Mesendoderm (in vitro differentiated cells): Measurements from ENCODE around the gene SMIM22.

Source experiments
- DNase-seq: peaks from one replicate; pipeline ENCODE4 v3.0.0; 2013
- H2AK5ac ChIP-seq: 2 replicates; pipeline ENCODE4 v1.6.1; 2013; ENCODE audit warnings: low read length, inconsistent platforms
- H2BK120ac ChIP-seq: 2 replicates; pipeline ENCODE4 v1.6.1; 2013; ENCODE audit warnings: low read depth, mild to moderate bottlenecking, low read length, moderate library complexity, mixed read lengths
- H2BK15ac ChIP-seq: replicated peaks from 2 replicates; pipeline ENCODE4 v1.6.1; 2013; ENCODE audit warnings: low read depth, mild to moderate bottlenecking, moderate library complexity
- H2BK5ac ChIP-seq: 2 replicates; pipeline ENCODE4 v1.6.1; 2013; ENCODE audit warnings: low read length, inconsistent platforms
- H3K18ac ChIP-seq: 2 replicates; pipeline ENCODE4 v1.6.1; 2013; ENCODE audit warnings: mild to moderate bottlenecking, low read length, mixed read lengths
- H3K23ac ChIP-seq: one replicate; pipeline ENCODE4 v1.6.1; 2013; ENCODE audit warnings: low read length
- H3K27ac ChIP-seq: 2 replicates; pipeline ENCODE4 v1.5.1; 2013; ENCODE audit warnings: low read depth, mild to moderate bottlenecking, inconsistent platforms, low read length, moderate library complexity
- H3K27me3 ChIP-seq: 2 replicates; pipeline ENCODE4 v1.6.1; 2013; ENCODE audit warnings: low read length, control low read depth, mild to moderate bottlenecking, inconsistent platforms; ENCODE audit not compliant: insufficient read depth, poor library complexity
- H3K36me3 ChIP-seq: 2 replicates; pipeline ENCODE4 v1.6.1; 2013; ENCODE audit warnings: low read length, inconsistent platforms; ENCODE audit not compliant: control insufficient read depth, insufficient read depth
- H3K4ac ChIP-seq: one replicate; pipeline ENCODE4 v1.6.1; 2013; ENCODE audit warnings: low read depth, mild to moderate bottlenecking, low read length, moderate library complexity
- H3K4me1 ChIP-seq: 2 replicates; pipeline ENCODE4 v1.6.1; 2013; ENCODE audit warnings: low read depth, low read length, inconsistent platforms; ENCODE audit not compliant: control insufficient read depth
- H3K4me2 ChIP-seq: 2 replicates; pipeline ENCODE4 v1.6.1; 2013; ENCODE audit warnings: low read length
- H3K4me3 ChIP-seq: 2 replicates; pipeline ENCODE4 v1.5.1; 2013; ENCODE audit warnings: mild to moderate bottlenecking, low read length
- H3K56ac ChIP-seq: one replicate; pipeline ENCODE4 v1.6.1; 2013; ENCODE audit warnings: low read length
- H3K79me1 ChIP-seq: 2 replicates; pipeline ENCODE4 v1.6.1; 2013; ENCODE audit warnings: low read length, inconsistent platforms
- H3K79me2 ChIP-seq: 2 replicates; pipeline ENCODE4 v1.6.1; 2013; ENCODE audit warnings: mild to moderate bottlenecking, low read length; ENCODE audit not compliant: control insufficient read depth, insufficient read depth
- H3K9ac ChIP-seq: 2 replicates; pipeline ENCODE4 v1.6.1; 2013; ENCODE audit warnings: low read length, inconsistent platforms
- H4K5ac ChIP-seq: one replicate; pipeline ENCODE4 v1.6.1; 2013; ENCODE audit warnings: low read length
- H4K8ac ChIP-seq: one replicate; pipeline ENCODE4 v1.6.1; 2013; ENCODE audit warnings: low read depth, mild to moderate bottlenecking, control low read depth, low read length, moderate library complexity
- WGBS: extraction: QIAGEN DNeasy Blood & Tissue Kit; methylation state at CpG from one replicate; pipeline ENCODE4 v1.1.7; 2013; ENCODE audit warnings: low lambda C conversion rate, missing lambda C conversion rate; ENCODE audit not compliant: insufficient coverage; ENCODE audit errors: extremely low coverage; 5-methylcytosine and 5-hydroxymethylcytosine counted together

The SMIM22 gene

GRCh38 chr16:4799171-4799855 lies 4.1 kb downstream of the SMIM22 start:
- H4K5ac ChIP-seq, result no peak overlapping the region
- H3K79me2 ChIP-seq, result no peaks in the 10 kb centered on the region
- WGBS, result no CpG with 5 or more reads among the region's 19 CpGs
- no peaks in the 10 kb centered on the region for H3K27me3 ChIP-seq
- H3K4ac ChIP-seq, result no peak overlapping the region
- no peak for DNase-seq
- no peaks in the 10 kb centered on the region for H3K36me3 ChIP-seq
- H2BK5ac ChIP-seq, result no peak overlapping the region
- no peaks in the 10 kb centered on the region for H3K4me1 ChIP-seq
- no peak overlapping the region for H3K9ac ChIP-seq
- no peak overlapping the region for H3K18ac ChIP-seq
- H3K56ac ChIP-seq, result no peak overlapping the region
- no peak overlapping the region for H3K23ac ChIP-seq
- no peak overlapping the region for H2BK120ac ChIP-seq
- no peaks in the 10 kb centered on the region for H3K79me1 ChIP-seq
- H4K8ac ChIP-seq, result no peak overlapping the region
- no peak overlapping the region for H2AK5ac ChIP-seq
- H3K4me3 ChIP-seq, result no peak overlapping the region
- no peak overlapping the region for H3K4me2 ChIP-seq
- H2BK15ac ChIP-seq, result no peak overlapping the region
- H3K27ac ChIP-seq, result no peak overlapping the region

GRCh38 chr16:4800290-4801041 lies 5.3 kb downstream of the SMIM22 start:
- Histone ChIP-seq H4K8ac (no peak overlapping the region), H3K79me2 (no peaks in the 10 kb centered on the region), H4K5ac (no peak overlapping the region), H2BK120ac (no peak overlapping the region), H3K56ac (no peak overlapping the region), H3K4me1 (no peaks in the 10 kb centered on the region), H2AK5ac (no peak overlapping the region), H3K36me3 (peaks cover 3% of the 10 kb centered on the region), H3K18ac (no peak overlapping the region), H3K4ac (no peak overlapping the region), H3K9ac (no peak overlapping the region), H3K27ac (no peak overlapping the region), H3K79me1 (no peaks in the 10 kb centered on the region), H3K23ac (peak overlapping the region; percentile 45), H3K4me2 (no peak overlapping the region), H3K27me3 (no peaks in the 10 kb centered on the region), H2BK5ac (no peak overlapping the region), H2BK15ac (no peak overlapping the region), H3K4me3 (no peak overlapping the region)
- no peak for DNase-seq
- no CpG with 5 or more reads among the region's 17 CpGs for WGBS

GRCh38 chr16:4801051-4801961 lies 6.1 kb downstream of the SMIM22 start:
- Histone ChIP-seq H2BK120ac (no peak overlapping the region), H3K27ac (peak overlapping the region; percentile 53), H3K27me3 (no peaks in the 10 kb centered on the region)

GRCh38 chr16:4801962-4802658 lies 6.9 kb downstream of the SMIM22 start, which contains the start of gene ROGDI:
Gene ROGDI (minus strand): TSS chr16:4802633. CDS start chr16:4802571, 62 bp downstream.
- Histone ChIP-seq H2BK15ac (no peak within 1 kb of the TSS), H3K27ac (peak within 1 kb of the TSS; percentile 97), H3K56ac (peak within 1 kb of the TSS; percentile 96), H3K79me1 (no peaks in the 10 kb centered on the region), H2AK5ac (no peak within 1 kb of the TSS), H3K4me2 (peak within 1 kb of the TSS; percentile 75), H4K8ac (no peak within 1 kb of the TSS), H3K23ac (no peak within 1 kb of the TSS), H3K4me3 (peak within 1 kb of the TSS; percentile 74), H3K9ac (peak within 1 kb of the TSS; percentile 74), H3K79me2 (no peaks in the 10 kb centered on the region), H4K5ac (no peak within 1 kb of the TSS), H3K4ac (no peak within 1 kb of the TSS), H3K4me1 (no peaks in the 10 kb centered on the region), H2BK5ac (no peak within 1 kb of the TSS), H3K36me3 (peaks cover 3% of the 10 kb centered on the region), H2BK120ac (peak within 1 kb of the TSS; percentile 50), H3K27me3 (no peaks in the 10 kb centered on the region), H3K18ac (peak within 1 kb of the TSS; percentile 89)
- peak; percentile 94 for DNase-seq
- WGBS, result no CpG with 5 or more reads among the region's 70 CpGs

More at GRCh38 chr16:4801051-4801961, 6.1 kb downstream of the SMIM22 start:
- WGBS, result no CpG with 5 or more reads among the region's 29 CpGs
- H2BK15ac ChIP-seq, result no peak overlapping the region
- no peak overlapping the region for H3K4ac ChIP-seq
- no peak overlapping the region for H4K5ac ChIP-seq
- no peak overlapping the region for H4K8ac ChIP-seq
- no peaks in the 10 kb centered on the region for H3K4me1 ChIP-seq
- H3K18ac ChIP-seq, result no peak overlapping the region
- H3K56ac ChIP-seq, result peak overlapping the region; percentile 81
- peak overlapping the region; percentile 45 for H3K23ac ChIP-seq
- H3K9ac ChIP-seq, result peak overlapping the region; percentile 74
- no peaks in the 10 kb centered on the region for H3K79me2 ChIP-seq
- peak overlapping the region; percentile 46 for H3K4me3 ChIP-seq
- peaks cover 3% of the 10 kb centered on the region for H3K36me3 ChIP-seq
- H3K4me2 ChIP-seq, result peak overlapping the region; percentile 14
- no peaks in the 10 kb centered on the region for H3K79me1 ChIP-seq
- DNase-seq, result no peak
- no peak overlapping the region for H2BK5ac ChIP-seq
- no peak overlapping the region for H2AK5ac ChIP-seq

GRCh38 chr16:4802659-4803287 lies 7.6 kb downstream of the SMIM22 start:
- H4K5ac ChIP-seq, result no peak overlapping the region
- peak overlapping the region; percentile 74 for H3K9ac ChIP-seq
- no peak overlapping the region for H3K23ac ChIP-seq
- peak overlapping the region; percentile 97 for H3K27ac ChIP-seq
- H3K56ac ChIP-seq, result peak overlapping the region; percentile 96
- no peak overlapping the region for H4K8ac ChIP-seq
- H3K4ac ChIP-seq, result no peak overlapping the region
- no peaks in the 10 kb centered on the region for H3K79me1 ChIP-seq
- peak overlapping the region; percentile 50 for H2BK120ac ChIP-seq
- peak; percentile 96 for DNase-seq
- H2AK5ac ChIP-seq, result no peak overlapping the region
- H3K27me3 ChIP-seq, result no peaks in the 10 kb centered on the region
- peak overlapping the region; percentile 89 for H3K18ac ChIP-seq
- no peaks in the 10 kb centered on the region for H3K79me2 ChIP-seq
- no CpG with 5 or more reads among the region's 59 CpGs for WGBS
- peak overlapping the region; percentile 42 for H3K4me2 ChIP-seq
- no peaks in the 10 kb centered on the region for H3K4me1 ChIP-seq
- H3K4me3 ChIP-seq, result peak overlapping the region; percentile 74
- peaks cover 3% of the 10 kb centered on the region for H3K36me3 ChIP-seq
- H2BK15ac ChIP-seq, result no peak overlapping the region
- H2BK5ac ChIP-seq, result no peak overlapping the region
